LNCAP (cell line): ENCODE data around the gene SCARB1.

ENCODE experiments used
- CTCF ChIP-seq: fragments of 450-650 bp; IDR thresholded peaks from 2 replicates; pipeline ENCODE4 v1.5.1; 2017; ENCODE audit warnings: mild to moderate bottlenecking

Gene SCARB1

GRCh38 chr12:124821252-124822200 lies 42.1 kb downstream of the SCARB1 start:
- TF ChIP-seq CTCF: no peak

DNA sequence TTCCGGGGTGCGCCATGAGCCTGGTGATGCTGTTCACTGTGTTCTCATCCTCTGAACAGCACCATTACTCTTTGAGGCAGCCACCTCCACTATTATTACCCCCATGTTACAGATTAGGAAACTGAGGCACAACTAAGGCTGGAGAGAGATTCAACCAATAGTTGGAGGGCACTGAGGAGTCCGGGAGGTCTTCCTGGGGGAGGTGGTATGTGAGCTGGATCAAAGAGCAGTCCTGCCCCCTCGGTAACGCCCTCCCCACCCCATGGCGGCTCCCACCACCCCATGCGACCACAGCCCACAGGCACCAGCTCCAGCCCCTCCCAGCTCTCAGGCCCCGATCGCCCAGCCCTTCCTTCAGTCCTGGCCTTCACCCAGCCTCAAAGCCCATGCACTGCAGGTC lies 43.5 kb downstream of the SCARB1 start:
- TF ChIP-seq CTCF: no peak

- TF ChIP-seq CTCF: no peak
Observed at GRCh38 chr12:124819525-124819924, 44.1 kb downstream of the SCARB1 start.

DNA sequence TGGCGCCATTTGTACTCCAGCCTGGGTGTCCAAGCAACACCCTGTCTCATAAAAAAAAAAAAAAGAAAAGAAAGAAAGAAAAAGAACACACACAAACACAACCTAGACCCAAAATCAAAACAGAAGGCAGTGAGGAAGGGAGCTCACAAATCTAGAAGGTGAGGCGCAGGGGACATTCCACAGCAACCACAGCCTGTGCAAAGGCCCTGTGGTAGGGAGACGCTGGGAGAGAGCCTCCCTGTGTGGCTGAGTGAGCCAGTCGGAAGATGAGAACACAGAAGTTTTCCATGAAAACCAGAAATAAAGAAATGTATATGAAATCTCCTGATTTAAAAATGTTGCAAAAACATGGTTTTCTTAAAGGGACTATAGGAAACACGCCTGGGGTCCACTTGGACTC lies 44.6 kb downstream of the SCARB1 start:
- TF ChIP-seq CTCF: no peak

- TF ChIP-seq CTCF: no peak
Observed at GRCh38 chr12:124817076-124818000, 46.3 kb downstream of the SCARB1 start.

GRCh38 chr12:124816295-124816854 lies 47.3 kb downstream of the SCARB1 start:
- TF ChIP-seq CTCF: no peak
